IPS-20b (cell line): Measurements from ENCODE around the gene CCNB2.
"Not testable (repeated sequence)": the region's sequence is repeated elsewhere in the genome, so short reads cannot be mapped to it uniquely, and the experiment has no call there.

Source experiments
- H3K27ac ChIP-seq: one replicate; pipeline ENCODE4 v1.5.1; 2013; ENCODE audit warnings: low read length
- H3K27me3 ChIP-seq: 2 replicates; pipeline ENCODE4 v1.6.1; 2013; ENCODE audit warnings: mild to moderate bottlenecking, low read length, inconsistent platforms; ENCODE audit not compliant: insufficient read depth
- H3K36me3 ChIP-seq: 2 replicates; pipeline ENCODE4 v1.6.1; 2013; ENCODE audit warnings: low read depth, mild to moderate bottlenecking, inconsistent platforms, low read length, moderate library complexity; ENCODE audit not compliant: insufficient read depth
- H3K4me1 ChIP-seq: 2 replicates; pipeline ENCODE4 v1.6.1; 2013; ENCODE audit warnings: mild to moderate bottlenecking, control low read depth, inconsistent platforms, low read length, moderate library complexity; ENCODE audit not compliant: insufficient read depth
- H3K4me3 ChIP-seq: 2 replicates; pipeline ENCODE4 v1.5.1; 2013; ENCODE audit warnings: mild to moderate bottlenecking, low read length, inconsistent platforms
- H3K9ac ChIP-seq: 2 replicates; pipeline ENCODE4 v1.6.1; 2013; ENCODE audit warnings: low read depth, mild to moderate bottlenecking, inconsistent platforms, low read length, moderate library complexity
- H3K9me3 ChIP-seq: 2 replicates; pipeline ENCODE4 v1.6.1; 2013; ENCODE audit warnings: mild to moderate bottlenecking, low read depth, low read length, inconsistent platforms; ENCODE audit not compliant: insufficient read depth

CCNB2 gene

GRCh38 chr15:59155431-59155830 is 50.5 kb downstream of the CCNB2 start:
- no peaks in the 10 kb centered on the region for H3K4me1 ChIP-seq
- H3K9ac ChIP-seq, result no peak overlapping the region
- no peaks in the 10 kb centered on the region for H3K9me3 ChIP-seq
- H3K36me3 ChIP-seq, result peaks cover 79% of the 10 kb centered on the region
- no peaks in the 10 kb centered on the region for H3K27me3 ChIP-seq
- H3K27ac ChIP-seq, result no peak overlapping the region
- H3K4me3 ChIP-seq, result no peak overlapping the region

- Histone ChIP-seq H3K9me3 (no peaks in the 10 kb centered on the region), H3K9ac (no peak overlapping the region), H3K36me3 (peaks cover 76% of the 10 kb centered on the region), H3K4me1 (no peaks in the 10 kb centered on the region), H3K27ac (no peak overlapping the region), H3K27me3 (no peaks in the 10 kb centered on the region), H3K4me3 (no peak overlapping the region)
Measured at GRCh38 chr15:59157396-59157795, 52.5 kb downstream of the CCNB2 start.

GRCh38 chr15:59157840-59158700 is 53.1 kb downstream of the CCNB2 start:
- H3K36me3 ChIP-seq, result peaks cover 72% of the 10 kb centered on the region
- H3K27ac ChIP-seq, result no peak overlapping the region
- H3K4me3 ChIP-seq, result no peak overlapping the region
- no peak overlapping the region for H3K9ac ChIP-seq
- H3K9me3 ChIP-seq, result no peaks in the 10 kb centered on the region
- no peaks in the 10 kb centered on the region for H3K4me1 ChIP-seq
- no peaks in the 10 kb centered on the region for H3K27me3 ChIP-seq

- Histone ChIP-seq H3K9ac (no peak overlapping the region), H3K27me3 (no peaks in the 10 kb centered on the region), H3K36me3 (peaks cover 66% of the 10 kb centered on the region), H3K9me3 (no peaks in the 10 kb centered on the region), H3K4me3 (no peak overlapping the region), H3K4me1 (no peaks in the 10 kb centered on the region), H3K27ac (no peak overlapping the region)
Measured at GRCh38 chr15:59158701-59159034, 53.7 kb downstream of the CCNB2 start.

GRCh38 chr15:59159210-59159609 is 54.3 kb downstream of the CCNB2 start:
- H3K4me3 ChIP-seq, result no peak overlapping the region
- H3K27me3 ChIP-seq, result no peaks in the 10 kb centered on the region
- no peaks in the 10 kb centered on the region for H3K9me3 ChIP-seq
- H3K4me1 ChIP-seq, result no peaks in the 10 kb centered on the region
- H3K36me3 ChIP-seq, result peaks cover 65% of the 10 kb centered on the region
- H3K27ac ChIP-seq, result no peak overlapping the region
- H3K9ac ChIP-seq, result no peak overlapping the region

- H3K27ac ChIP-seq, result no peak overlapping the region
- H3K4me3 ChIP-seq, result no peak overlapping the region
- H3K36me3 ChIP-seq, result peaks cover 61% of the 10 kb centered on the region
- no peak overlapping the region for H3K9ac ChIP-seq
- H3K4me1 ChIP-seq, result peaks cover 3% of the 10 kb centered on the region; the same call in 1 of the 2 replicates
- H3K9me3 ChIP-seq, result no peaks in the 10 kb centered on the region
- no peaks in the 10 kb centered on the region for H3K27me3 ChIP-seq
Measured at GRCh38 chr15:59160880-59161593, 56.1 kb downstream of the CCNB2 start.

- not testable (repeated sequence) for H3K27ac ChIP-seq, H3K9ac ChIP-seq, H3K4me3 ChIP-seq, H3K27me3 ChIP-seq, H3K4me1 ChIP-seq, H3K9me3 ChIP-seq
- peaks cover 55% of the 10 kb centered on the region for H3K36me3 ChIP-seq
Measured at GRCh38 chr15:59162080-59162479, 57.1 kb downstream of the CCNB2 start.

- peaks cover 3% of the 10 kb centered on the region; the same call in 1 of the 2 replicates for H3K4me1 ChIP-seq
- H3K27me3 ChIP-seq, result no peaks in the 10 kb centered on the region
- no peaks in the 10 kb centered on the region for H3K9me3 ChIP-seq
- H3K36me3 ChIP-seq, result peaks cover 28% of the 10 kb centered on the region
- no peak overlapping the region for H3K27ac ChIP-seq
- H3K4me3 ChIP-seq, result no peak overlapping the region
- no peak overlapping the region for H3K9ac ChIP-seq
Measured at GRCh38 chr15:59165726-59166125, 60.8 kb downstream of the CCNB2 start.

- Histone ChIP-seq H3K27ac (no peak overlapping the region), H3K27me3 (no peaks in the 10 kb centered on the region), H3K36me3 (peaks cover 29% of the 10 kb centered on the region), H3K9me3 (no peaks in the 10 kb centered on the region), H3K4me3 (no peak overlapping the region), H3K9ac (no peak overlapping the region), H3K4me1 (peaks cover 3% of the 10 kb centered on the region; the same call in 1 of the 2 replicates)
Measured at GRCh38 chr15:59166166-59166565, 61.2 kb downstream of the CCNB2 start.

- H3K4me3 ChIP-seq, result no peak overlapping the region
- H3K4me1 ChIP-seq, result peaks cover 3% of the 10 kb centered on the region; the same call in 1 of the 2 replicates
- H3K36me3 ChIP-seq, result peaks cover 35% of the 10 kb centered on the region
- H3K27ac ChIP-seq, result no peak overlapping the region
- H3K9ac ChIP-seq, result no peak overlapping the region
- H3K9me3 ChIP-seq, result no peaks in the 10 kb centered on the region
- no peaks in the 10 kb centered on the region for H3K27me3 ChIP-seq
Measured at GRCh38 chr15:59166601-59167265, 61.8 kb downstream of the CCNB2 start.

- H3K9ac ChIP-seq, result no peak overlapping the region
- H3K4me3 ChIP-seq, result no peak overlapping the region
- no peaks in the 10 kb centered on the region for H3K9me3 ChIP-seq
- H3K4me1 ChIP-seq, result peaks cover 3% of the 10 kb centered on the region; the same call in 1 of the 2 replicates
- H3K27ac ChIP-seq, result no peak overlapping the region
- H3K36me3 ChIP-seq, result peaks cover 43% of the 10 kb centered on the region
- no peaks in the 10 kb centered on the region for H3K27me3 ChIP-seq
Measured at GRCh38 chr15:59168536-59168935, 63.6 kb downstream of the CCNB2 start.
